Measurements from ENCODE around the gene CMSS1. TPM values are rescaled to one million over a fixed set of nuclear protein-coding genes. Genes with fewer than 3 reads are reported as not detected.

The CMSS1 gene
- polyA plus RNA-seq (ENCODE audit: insufficient read depth in 1 of 5, insufficient read length in 5 of 5, low replicate concordance in 1 of 5), result 10 to 100 TPM; 41.9 to 49.5 (median 46.3) TPM
- long read RNA-seq, donor 1, partial matches to known transcripts, result 39 of 40 reads
- long read RNA-seq, donor 1, other reads (novel, unspliced or antisense), result 0 of 40 reads
- long read RNA-seq, donor 2, partial matches to known transcripts, result 20 of 20 reads
- long read RNA-seq, donor 2, other reads (novel, unspliced or antisense), result 0 of 20 reads
- long read RNA-seq, donor 3, partial matches to known transcripts, result 89 of 90 reads
- long read RNA-seq, donor 3, other reads (novel, unspliced or antisense), result 0 of 90 reads
- long read RNA-seq, donor 4, partial matches to known transcripts, result 21 of 21 reads
- long read RNA-seq, donor 4, other reads (novel, unspliced or antisense), result 0 of 21 reads
- long read RNA-seq, donor 5, partial matches to known transcripts, result 46 of 48 reads
- long read RNA-seq, donor 5, other reads (novel, unspliced or antisense), result 0 of 48 reads
- long read RNA-seq, donor 6, partial matches to known transcripts, result 11 of 11 reads
- long read RNA-seq, donor 6, other reads (novel, unspliced or antisense), result 0 of 11 reads
- long read RNA-seq, donor 7, partial matches to known transcripts, result 28 of 28 reads
- long read RNA-seq, donor 7, other reads (novel, unspliced or antisense), result 0 of 28 reads
- long read RNA-seq, donor 8, partial matches to known transcripts, result 9 of 9 reads
- long read RNA-seq, donor 8, other reads (novel, unspliced or antisense), result 0 of 9 reads

DNA sequence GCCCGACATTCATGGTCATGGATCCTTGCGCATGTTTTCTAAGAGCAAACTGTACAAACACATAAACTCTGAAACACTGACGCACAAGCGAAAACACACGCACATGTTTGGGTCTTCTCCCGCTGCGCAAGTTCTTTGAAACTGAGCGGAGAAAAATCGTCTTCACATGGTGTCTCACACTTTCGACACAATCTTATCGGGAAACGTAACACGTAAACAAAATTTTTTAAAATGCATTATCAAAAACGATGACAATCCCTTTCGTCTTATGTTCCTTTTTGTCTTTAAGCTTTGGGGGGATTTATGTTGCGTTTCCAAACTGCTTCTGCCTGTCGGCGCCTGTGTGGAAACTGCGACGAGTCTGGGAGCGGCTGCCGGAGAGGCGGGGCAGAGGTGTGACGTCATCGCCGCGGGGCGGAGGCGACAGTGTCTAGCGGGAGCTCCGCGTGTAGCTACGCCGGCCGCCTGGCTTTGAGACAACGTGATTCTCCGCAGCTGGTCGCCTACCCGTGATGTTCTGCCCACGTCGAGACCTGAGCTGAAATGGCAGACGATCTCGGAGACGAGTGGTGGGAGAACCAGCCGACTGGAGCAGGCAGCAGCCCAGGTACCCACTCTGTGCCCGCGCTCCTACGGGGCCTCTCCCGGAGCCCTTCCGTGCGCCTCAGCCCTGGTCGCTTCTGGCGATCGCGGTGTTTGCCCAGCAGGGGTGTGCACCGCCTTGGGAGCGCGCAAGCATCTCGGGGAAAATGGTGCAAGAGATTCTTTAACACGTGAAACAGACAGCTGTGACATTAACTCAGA lies at the start of gene CMSS1:
Gene CMSS1, plus strand, starts transcription at position 426 of the 804 bp plus-strand sequence.
- DNase-seq, result peak; percentile 92 to 94

DNA sequence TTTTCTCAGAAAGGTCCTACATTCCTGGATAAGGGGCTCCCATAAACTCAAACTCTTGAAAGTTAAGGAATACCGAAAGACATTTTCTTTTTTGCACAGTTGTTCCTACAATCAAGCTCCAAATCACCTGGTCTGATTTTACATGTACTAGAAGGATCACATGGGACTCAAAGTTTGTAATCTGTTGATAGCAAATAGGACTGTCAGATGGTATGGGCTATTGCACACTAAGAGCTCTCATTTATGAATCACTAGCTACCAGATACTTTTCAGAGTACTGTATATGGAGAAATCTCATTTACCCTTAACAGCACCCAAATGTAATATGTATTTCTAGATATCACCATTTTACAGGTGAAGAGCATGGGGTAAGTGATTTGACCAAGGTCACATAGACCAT lies 49.5 kb upstream of the CMSS1 start:
- DNase-seq, result no peak

DNA sequence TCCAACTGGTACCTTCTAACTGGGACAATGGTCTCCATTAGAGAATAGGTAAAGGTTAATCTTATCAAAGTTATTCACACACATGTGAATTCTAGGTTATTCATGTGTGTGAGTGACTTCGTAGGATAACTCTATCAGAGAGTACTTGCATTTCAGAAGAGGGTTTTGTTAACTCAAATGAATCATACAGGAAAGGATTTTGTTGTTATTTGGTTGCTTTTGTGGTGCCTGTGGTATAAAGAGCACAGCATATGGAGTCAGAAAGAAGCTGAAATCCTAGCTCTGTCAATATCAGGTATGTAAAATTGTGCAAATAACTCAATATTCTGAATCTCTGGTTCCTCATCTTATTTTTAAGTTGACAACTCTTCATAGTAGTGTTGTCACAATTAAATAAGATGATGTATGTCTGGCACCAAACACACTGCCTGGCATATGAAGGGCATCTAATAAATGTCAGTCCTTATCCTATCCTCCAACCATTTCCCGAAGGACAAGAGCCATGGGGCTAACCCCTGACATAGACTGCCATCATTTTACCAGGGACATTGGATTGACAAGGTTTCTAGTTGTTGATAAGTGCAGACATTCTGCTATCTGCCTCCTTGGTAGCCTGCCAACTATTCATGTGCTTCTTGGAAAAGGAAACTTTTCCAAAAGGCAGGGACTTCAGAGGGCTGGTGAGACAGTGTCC lies 48.7 kb upstream of the CMSS1 start:
- DNase-seq, result no peak

DNA sequence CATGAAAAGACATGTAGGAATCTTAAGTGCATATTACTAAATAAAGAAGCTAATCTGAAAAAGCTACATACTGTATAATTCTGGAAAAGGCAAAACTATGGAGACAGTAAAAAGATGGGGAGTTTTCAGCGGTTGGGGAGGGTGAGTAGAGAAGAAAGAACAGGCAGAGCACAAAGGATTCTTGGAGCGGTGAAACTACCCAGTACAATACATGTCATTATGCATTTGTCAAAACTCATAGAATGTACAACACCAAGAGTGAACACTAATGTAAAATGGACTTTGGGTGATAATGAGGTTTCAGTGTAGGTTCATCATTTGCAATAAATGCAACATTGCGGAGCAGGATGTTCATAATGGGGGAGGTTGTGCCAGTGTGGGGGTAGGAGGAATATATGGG lies 45.5 kb upstream of the CMSS1 start:
- no peak for DNase-seq

DNA sequence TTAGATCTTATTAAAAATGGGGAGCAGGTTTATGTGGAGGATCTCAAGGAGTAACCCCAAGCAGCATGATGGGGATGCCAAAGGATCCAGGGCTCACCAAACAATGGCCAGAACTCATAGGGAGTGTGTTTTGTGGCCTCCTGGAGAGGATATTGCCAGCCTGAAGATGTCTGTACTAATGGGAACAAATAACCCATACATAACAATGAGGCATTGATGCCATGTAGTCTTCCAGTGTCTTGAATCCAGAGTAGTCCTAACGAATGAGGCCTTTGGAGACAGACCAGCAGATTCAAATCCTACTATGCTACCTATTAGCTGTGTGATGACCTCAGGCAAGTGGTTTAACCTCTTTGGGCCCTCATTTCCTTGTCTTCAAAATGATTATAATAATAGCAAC lies 45.0 kb upstream of the CMSS1 start:
- DNase-seq, result no peak

DNA sequence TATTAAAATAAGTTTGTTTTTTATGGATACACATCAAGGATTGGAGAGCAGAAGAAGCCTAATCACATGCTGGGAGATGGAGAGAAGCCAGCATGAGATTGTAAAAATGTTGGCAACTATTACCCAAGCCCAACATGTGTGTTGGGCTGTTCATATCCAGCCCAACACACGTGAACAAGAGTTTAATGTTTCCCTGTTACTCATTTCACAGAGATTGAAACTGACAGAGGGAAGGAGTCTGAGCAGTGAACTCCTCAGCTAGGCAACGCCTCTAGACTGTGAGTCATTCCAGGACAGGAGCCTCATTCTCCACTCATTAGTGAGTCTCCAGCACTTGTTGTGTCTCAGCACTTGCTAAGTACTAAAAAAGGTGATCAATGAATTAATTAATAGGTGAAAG lies 43.2 kb upstream of the CMSS1 start:
- no peak for DNase-seq

DNA sequence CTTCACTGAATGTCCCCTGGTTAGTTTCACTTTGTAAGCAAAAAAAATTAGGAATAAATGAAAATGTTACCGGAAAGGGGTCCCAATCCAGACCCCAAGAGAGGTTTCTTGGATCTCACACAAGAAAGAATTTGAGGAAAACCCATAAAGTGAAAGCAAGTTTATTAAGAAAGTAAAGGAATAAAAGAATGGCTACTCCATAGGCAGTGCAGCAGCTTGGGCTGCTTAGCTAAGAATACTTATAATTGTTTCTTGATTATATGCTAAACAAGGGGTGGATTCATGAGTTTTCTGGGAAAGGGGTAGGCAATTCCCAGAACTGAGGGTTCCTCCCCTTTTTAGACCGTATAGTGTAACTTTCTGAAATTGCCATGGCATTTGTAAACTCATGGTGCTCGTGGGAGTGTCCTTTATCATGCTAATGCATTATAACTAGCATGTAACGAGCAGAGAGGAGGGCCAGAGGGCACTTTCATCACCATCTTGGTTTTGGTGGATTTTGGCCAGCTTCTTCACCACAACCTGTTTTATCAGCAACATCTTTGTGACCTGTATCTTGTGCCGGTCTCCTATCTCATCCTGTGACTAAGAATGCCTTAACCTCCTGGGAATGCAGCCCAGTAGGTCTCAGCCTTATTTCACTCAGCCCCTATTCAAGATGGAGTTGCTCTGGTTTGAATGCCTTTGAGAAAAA lies 41.0 kb upstream of the CMSS1 start:
- no peak for DNase-seq

DNA sequence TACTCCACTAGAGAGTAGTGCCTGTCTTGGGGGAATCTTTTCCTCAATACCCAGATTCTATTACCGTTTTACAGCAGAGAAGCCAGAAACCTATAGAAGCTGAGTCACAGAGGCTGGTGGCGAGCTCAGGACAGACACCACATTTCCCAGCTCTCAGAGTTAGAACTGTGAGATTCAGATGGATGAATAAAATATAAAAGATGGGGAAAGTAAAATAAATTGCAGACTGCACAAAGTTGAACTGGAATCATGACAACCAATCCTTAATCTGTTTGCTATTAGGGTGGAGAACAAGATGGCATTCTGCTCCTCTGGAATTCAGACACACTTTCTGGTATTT lies 40.5 kb upstream of the CMSS1 start:
- DNase-seq, result no peak

DNA sequence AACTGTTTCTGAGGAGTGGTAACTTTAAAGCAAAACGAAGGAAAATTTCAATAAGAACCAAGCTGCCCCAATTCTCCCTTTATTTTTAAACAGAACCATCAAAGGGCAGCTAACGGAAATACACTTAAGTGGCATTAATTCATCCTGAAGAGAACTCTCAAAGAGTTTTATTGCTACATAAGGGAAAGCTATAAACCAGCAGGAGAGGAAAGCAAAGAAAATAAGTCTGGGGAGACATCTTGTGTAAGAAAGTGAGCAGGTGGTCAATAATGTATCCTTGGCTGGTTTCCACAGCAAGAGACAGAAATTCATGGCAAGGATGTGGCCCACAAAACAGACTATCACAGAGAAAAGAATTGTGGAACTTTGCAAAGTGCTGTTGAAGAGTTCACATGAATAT lies 40.0 kb upstream of the CMSS1 start:
- no peak for DNase-seq

DNA sequence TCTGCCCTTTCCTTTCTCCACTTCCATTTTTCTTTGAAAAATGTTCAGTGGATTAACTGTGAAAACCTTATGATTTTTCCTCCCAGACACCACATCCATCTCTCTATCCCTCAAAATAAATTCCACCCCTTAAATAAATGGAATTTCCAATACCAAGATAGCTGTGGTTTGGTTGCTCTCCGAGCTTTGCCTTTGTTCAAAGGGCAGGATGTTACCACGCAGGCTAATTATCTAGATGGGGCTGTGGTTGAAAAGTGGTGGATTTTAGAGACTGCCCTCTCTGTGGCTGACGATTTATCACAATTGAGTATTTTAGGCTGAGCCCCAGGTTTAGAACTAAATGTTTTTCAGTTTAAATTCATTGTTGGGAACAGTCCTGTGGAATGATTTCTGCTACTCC lies 36.9 kb upstream of the CMSS1 start:
- DNase-seq, result no peak

DNA sequence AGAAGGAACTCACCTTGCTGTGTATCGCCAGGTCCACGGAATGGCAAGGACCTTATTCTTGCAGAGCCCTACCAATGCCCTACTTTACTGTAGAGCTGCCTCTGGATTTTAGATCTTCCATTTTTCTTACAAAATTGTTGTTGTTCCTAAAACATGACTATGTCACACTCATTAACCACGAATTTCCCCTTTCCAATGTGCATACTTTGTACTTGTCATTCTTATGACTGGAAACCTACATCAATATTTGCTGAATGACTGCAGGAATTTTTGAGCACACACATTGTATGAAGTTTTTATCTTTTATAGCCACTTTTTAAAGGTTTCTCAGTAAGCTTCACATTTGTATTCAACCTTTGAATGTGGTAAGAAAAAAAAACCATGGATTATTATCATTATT lies 35.9 kb upstream of the CMSS1 start:
- DNase-seq, result no peak

DNA sequence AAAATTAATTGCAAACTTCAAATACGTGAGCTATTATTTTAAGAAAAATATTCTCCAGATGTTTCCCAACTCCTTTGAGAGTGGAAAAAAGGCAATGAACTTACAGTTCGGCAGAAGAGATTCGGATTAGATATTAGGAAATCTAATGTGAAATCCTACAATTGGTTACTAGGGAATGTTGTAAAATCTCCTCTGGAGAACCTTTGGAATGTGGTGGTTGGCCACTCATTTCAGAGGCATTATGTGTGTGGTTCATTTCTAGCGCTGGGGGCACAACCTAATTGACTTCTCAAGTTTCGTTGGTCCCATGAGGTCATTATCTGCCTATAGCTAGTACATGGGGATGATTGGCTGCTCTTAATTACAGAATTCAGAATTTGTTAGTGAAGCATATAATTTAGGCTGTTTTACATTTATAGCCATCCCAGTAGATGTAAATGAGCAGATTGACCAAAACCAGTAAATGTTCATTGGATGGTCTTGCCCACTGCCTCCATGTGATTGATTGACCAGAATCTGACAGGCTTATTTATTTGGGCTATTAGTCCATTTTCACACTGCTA lies 34.6 kb upstream of the CMSS1 start:
- no peak for DNase-seq

DNA sequence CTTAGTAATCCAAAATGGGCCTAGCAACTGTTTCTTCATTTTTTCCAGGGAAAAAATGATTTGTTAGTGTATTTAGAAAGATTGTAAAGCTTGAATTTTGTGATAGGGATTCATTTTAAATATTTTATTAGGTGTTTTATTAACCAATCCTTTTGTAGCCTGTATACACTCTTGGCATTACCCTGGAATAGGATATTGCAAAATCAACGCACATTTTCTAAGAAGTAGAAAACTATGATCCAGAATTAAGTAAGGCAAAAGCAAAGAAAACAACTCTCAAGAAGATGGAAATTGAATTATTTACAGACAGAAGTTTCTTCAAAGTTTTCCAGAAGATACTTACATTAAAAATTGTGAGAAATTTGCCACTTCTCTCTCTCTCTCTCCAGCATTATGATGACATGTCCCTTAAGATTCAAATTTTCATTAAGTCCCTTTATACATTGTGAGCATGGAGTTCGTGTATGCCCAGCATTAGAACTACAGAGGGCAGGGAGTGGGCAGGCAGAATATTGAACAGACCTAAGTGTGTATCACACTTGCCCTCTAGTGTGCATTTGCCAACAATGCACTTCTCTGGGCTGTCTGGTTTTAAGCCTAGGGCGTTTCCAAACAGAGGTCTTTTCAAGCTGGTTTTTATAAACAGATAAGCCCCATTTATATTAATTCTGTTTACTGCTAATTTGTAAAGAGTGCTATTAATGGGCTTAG lies 28.5 kb upstream of the CMSS1 start:
- DNase-seq, result peak; percentile 20 to 44

DNA sequence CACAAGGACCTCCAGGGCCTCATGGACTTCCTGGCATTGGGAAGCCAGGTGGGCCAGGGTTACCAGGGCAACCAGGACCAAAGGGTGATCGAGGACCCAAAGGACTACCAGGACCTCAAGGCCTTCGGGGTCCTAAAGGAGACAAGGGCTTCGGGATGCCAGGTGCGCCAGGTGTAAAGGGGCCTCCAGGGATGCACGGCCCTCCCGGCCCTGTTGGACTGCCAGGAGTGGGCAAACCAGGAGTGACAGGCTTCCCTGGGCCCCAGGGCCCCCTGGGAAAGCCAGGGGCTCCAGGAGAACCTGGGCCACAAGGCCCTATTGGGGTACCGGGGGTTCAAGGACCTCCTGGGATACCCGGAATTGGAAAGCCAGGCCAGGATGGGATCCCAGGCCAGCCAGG lies 23.2 kb upstream of the CMSS1 start:
- no peak for DNase-seq

DNA sequence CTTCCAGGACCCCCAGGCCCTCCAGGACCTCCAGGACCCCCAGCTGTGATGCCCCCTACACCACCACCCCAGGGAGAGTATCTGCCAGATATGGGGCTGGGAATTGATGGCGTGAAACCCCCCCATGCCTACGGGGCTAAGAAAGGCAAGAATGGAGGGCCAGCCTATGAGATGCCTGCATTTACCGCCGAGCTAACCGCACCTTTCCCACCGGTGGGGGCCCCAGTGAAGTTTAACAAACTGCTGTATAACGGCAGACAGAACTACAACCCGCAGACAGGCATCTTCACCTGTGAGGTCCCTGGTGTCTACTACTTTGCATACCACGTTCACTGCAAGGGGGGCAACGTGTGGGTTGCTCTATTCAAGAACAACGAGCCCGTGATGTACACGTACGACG lies 22.1 kb upstream of the CMSS1 start:
- no peak for DNase-seq

DNA sequence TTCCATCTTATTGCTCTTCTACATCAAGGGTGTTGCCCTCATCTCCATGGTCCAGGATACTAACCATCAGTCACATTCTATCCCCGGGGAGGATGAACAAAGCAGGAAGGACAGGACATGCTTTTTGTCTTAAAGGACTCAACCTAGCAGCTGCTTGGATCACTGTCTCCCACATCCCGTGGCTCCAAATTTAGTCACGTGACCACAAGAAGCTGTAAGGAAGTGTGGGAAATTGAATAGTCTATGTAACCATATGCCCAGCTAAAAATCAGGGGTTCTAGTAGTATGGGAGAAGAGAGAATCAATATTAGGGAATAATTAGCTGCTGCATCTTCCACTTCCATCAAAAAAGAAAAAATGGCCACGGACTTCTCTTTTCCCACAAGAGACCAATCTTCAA lies 18.2 kb upstream of the CMSS1 start:
- no peak for DNase-seq

DNA sequence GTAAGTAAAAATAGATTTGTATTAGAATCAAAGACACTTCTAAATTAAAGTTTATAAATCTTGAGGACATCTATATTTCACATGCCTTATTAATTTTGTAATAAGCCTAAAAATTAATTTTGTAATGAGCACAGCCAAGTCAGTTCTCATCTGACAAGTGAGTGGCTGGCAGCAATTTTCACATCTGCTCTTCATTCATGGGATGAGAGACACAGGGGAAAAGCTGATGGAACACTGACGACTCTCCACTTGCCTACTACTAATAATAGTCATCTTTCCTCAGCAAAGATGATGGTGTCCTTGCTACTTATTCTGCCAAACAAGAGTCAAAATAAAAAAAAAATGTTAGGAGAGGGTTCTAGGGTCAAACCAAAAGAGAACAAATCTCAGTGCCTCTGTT lies 14.4 kb upstream of the CMSS1 start:
- no peak for DNase-seq

DNA sequence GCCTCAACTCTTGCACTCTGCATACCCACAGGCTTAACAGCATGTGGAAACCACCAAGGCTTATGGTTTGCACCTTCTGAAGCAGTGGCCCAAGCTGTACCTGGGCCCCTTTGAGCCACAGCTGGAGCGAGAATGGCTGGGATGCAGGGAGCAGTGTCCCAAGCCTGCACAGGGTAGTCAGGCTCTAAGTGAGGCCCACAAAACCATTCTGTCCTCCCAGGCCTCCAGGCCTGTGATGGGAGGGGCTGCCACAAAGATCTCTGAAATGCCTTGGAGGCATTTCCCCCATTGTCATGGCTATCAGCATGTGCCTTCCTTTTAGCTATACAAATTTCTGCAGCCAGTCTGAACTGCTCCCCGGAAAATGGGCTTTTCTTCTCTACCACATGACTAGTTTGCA lies 12.5 kb upstream of the CMSS1 start:
- DNase-seq, result no peak

DNA sequence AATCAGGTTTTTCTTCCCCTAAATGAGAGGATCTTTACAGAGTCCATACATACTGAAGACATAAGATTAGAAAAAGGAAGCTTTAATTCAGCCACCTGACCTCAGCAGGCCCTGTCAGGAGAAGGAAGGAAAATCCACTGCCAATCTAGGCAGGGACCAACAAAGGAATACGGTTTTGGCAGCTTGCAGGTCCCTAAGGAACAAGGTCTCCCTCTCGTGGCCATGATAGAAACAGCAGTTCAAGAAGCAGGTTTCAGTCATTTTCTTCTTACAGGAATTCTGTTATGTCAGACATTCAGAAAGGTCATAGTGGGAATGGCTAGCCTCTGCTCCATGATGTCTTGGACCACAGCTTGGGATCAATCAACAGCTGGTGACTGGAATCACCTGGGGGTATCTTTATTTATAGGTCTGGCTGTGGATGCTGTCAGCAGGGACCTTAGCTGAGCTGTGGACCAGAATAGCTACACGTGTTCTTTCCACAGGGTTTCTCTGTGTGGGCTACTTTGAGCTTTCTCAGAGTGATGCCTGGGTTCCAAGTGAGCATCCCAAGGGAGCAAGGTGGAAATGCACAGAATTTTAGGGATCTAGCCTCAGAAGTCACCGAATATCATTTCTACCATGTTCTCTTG lies 9.4 kb upstream of the CMSS1 start:
- peak in 1 of 2 donors; percentile 32 for DNase-seq

DNA sequence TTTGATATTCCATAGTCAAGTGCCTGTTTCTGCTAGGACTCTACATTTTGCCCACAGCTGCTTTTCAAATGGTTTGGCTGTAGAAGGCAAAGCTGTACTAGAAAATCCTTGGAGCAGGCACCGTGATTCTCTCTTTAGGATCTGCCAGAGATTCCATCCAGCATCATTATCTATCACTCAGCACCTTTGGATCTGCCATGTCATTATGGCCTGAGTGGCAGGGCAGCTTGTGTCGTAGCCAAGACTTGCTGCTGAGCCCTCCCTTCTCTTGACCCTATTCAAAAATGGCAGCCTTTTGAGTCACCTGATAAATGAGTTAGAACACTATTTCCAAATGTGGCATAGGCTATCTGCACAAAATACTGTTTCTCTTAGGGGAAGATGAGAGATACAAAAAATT lies 8.1 kb upstream of the CMSS1 start:
- no peak for DNase-seq

Measured in right lung (tissue), 10 donors.